GM19239 (cell line): Measurements from ENCODE around the gene ARF3.

ENCODE experiments used
- DNase-seq: peaks from one replicate; pipeline ENCODE4 v3.0.0; 2011; ENCODE audit warnings: low spot score; ENCODE audit not compliant: insufficient read length
- FAIRE-seq: peaks from 2 replicates; lab custom pipeline; 2011; peaks lifted over from hg19 to GRCh38; lab: Jason Lieb, UNC

The ARF3 gene

DNA sequence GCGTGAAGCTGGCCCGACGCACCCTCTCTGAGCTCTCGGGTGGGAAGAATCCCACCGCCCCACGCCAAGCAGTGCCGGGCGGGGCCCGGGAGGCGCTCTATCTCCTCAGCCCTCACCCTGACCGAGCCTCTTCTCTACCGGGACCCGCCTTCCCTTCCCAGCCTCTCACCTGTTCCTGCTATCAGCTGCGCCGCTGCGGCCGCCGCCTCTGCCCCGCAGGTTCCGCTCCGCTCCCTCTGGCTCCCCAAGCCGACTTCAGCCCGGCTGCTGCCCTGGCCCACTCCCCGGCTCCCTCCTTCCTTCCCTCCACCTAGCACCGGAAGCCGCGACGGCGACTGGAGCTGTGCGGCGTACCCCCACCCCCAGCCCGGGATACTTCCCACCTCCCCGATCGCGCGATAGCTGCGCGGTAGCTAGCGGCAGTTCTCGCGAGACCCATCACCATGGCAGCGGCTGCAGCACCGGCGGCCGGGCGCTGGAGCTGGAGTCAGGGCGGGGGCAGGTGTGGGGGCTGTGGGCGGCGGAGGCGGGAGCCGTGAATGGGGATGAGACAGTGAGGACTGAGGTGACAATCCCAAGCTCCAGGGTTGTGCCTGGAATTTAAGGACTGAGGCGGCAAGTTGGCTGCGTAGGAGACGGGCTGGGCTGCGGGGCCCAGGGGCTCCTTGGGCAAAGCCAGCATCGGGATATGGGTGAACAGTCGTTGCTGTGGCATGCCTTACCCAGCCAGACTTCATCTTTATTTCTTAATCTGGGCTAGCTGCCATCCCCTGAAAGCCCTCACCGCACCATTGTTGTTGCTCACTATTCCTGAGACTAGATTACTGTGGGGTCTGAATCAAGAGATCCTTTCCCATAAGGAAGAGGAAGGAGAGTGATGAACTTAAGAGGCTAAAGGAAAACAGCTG lies at the start of gene ARF3:
Gene ARF3 (minus strand): TSS at position 347 of the 908 bp plus-strand sequence. CDS start 16,392 bp downstream, outside the sequence.
- FAIRE-seq = peak; percentile 87
- DNase-seq = peak; percentile 98

DNA sequence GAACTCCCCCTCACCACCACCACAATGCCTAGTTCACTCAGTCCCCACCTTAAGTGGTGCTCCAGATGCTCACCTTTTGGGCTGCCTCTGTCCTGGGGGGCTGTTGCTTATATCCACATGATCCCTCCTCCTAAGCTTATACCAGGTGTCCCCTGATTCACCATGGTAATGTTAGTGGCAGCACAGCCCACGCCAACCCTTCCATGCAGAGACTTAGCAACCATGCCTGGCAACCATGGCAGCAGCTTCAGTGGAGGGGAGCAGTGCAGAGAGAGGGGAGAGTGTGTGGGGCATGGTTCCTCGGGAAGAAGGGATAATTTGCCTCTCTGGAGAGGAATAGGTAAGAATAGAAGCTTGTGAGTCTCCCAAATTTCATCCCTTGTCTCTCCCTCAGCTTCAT lies 43.1 kb upstream of the ARF3 start:
- FAIRE-seq (no peak), DNase-seq (no peak)

DNA sequence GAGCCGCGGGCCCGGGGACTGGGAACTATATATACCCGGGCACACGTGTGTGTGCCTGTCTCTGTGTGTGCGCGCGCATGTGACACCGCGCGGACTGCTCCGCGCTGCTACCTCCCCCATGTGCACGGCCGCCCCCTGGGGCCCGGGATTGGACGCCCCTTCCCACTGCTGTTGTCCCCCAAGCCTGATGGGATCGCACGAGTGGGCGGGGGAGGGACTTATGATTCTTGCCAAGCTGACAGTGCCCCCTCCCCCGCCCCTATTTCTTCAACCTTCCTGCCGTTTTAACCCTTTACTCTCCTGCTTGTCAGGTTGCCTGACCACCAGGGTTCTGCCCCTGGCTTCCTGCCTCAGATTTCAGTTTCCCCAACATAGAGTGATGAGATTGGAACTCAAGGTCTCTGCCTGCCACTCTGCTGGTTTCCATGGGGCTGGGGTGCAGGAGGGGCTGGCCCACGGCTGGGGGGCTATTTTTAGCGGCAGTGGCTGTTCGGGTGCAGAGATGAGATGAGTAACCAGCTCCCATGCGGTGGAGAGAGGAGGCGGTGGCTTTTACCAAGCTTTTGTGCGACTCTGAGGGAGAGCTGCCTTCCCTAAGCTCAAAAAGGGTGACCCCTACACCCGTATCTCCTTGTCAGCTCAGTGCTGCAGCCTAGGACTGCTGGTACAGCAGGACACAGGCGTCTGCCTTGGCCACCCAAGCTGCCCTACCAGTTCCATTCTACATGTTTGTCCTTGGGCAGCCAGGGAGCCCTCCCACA lies 42.3 kb upstream of the ARF3 start, which contains the start of gene DDN:
Gene DDN (minus strand): TSS at position 5 of the 761 bp plus-strand sequence. CDS start 88 bp downstream, outside the sequence.
- DNase-seq (no peak), FAIRE-seq (peak; percentile 4)

DNA sequence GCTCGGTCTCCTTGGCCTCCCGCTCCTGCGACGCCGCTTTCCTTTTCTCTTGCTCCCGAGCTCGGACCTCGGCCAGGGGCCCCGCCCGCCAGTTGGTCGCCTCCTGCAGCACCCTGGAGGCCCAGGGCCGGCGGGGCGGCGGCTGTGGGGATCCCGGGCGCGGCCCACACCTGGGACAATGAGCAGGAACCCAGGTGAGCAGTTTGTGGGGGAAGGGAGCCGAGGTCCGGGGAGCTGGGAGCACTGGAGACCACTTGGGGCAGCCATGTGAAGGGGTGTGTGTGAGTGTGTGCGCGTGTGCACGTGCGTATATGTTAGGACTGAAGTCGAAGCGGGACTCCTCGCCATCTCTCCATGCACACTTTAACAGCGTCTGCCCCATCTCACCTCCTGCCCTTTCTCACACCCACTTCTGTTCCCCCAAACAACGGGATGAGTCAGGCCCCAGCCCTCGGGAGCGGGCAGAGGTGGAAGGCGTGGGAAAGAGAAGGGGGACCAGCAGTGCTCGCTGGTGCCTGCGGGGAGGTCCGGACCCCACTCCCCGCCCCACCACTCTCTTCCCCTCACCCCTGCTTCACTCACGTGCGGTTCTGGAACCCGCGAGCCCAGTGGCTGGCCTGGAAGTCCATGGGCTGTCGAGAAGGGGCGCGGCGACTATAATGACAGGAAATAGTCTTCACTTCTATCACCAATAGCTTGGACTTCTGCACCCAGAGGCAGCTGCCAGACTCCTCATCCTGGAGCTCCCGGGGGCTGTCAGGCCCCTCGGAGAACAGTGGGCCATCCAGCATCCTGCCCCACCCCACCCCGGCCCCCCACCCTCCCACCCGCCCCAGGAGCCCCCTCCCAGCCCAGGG lies 41.4 kb upstream of the ARF3 start:
- no peak for DNase-seq
- no peak for FAIRE-seq

DNA sequence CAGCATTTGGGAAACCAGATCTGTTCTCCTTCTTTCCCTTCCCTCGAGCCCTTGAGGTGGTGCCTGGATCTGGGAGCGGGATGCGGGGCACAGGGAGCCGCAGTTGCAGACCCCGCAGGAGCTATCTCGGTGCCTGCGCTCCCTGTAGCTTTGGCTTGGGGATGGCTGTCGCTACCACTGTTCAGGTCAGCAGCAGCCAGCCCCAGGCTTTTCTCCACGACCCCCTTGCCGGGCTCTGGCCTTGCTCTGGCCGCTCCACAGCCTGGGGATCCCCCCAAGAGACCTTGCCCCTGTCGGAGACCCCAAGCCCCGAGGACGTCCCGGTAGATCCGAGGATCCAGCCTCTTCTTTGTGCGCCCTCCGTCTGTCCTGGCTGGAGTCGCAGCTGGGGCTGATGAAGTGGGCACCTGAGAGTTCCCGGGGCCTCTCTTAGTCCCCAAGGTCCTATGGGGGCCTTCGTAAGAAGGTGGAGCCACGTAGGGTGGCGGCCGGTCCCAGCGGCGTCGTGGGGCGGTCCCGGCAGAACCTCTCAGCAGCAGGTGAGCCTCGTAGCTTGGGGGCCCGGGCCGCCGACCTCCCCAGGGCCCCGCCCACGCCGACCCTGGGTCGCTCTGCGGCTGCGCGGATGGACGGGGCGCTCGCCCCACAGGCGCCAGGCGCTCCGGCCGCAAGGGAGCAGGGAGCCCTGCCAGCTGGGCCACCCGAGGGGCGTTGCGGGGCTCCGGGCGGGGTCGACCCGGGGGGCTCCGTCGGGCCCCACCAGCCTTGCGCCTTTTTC lies 40.6 kb upstream of the ARF3 start:
- no peak for DNase-seq

DNA sequence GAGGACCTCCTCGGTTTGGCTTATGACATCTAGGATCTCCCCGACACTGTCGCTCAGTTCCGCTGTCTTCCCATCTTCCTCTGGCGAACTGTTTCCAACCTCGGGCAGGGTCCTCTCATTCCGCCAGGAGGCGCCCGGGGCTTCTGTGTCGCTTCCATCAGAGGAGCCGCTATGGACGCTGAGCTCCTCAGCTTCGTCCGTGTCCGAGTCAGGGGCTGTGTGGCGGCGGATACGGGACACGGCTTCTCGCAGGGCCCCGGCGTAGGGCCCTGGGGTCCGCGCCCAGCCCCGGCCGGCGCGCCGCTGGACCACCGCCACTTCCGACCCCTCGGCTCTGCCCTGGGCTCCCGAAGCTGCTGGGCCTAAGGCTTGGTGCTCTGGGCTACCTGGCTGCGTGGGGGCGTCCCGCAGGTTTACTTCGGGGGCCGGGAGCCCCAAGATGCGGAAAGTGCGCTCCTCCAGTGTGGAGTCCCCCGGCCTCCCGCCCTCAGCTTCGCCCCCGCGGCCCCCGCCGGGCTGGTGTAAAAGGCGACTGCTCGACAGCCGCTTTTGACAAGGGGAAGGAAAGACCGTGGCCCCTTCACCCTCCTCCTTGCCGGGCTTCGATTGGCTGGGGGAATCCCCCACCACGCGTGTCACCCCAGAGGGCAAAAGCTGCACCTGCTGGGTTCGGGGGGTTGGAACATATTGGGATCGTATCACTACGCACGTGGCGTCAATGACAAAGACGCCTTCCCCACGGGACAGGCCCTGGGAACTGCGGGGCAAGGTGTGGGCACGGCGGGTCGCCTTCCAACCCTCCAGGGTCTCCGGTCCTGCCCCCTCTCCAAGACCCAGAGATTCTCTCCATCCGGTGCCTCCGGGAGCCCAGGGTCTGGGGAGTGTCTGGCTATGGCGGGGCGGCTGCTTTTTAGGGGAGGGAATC lies 39.8 kb upstream of the ARF3 start:
- FAIRE-seq = no peak

More for the DNA sequence above, 40.6 kb upstream of the ARF3 start:
- no peak for FAIRE-seq

DNA sequence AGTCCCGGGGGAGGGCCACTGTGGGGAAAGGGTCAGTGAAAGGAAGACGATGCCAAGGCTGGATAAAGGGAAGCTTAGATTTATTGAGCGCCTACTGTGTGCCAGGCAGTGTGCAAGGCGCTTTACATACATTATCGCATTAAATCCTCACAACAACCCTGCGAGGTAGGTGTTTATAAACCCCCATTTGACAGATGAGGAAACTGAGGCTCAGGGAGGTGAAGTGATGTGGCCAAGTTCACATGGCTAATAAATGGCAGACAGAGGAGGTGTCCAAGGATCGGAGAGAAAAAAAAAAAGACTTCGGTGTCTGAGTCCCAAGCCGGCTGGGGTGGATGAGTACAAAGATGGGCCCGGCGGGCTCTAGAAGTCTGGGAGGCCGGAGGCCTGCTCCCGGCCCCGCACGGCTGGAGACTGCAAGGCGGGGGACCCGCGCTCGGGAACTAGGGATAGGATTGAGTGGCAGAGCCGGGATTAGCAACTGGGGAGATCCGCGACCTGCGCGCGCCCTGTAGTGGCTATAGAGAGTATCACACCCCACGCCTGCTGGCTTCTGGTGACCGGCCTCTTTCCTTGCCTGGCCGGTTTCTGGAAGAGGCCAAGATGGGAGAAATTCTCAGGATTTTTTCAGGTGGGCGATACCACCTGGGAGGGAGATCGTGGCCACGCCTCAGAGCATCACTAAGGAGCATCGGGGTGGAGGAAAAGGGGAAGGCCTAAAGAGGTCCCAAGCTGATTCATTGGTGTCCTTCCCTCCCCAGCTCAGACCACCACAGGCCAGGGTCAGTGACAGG lies 38.0 kb upstream of the ARF3 start:
- no peak for DNase-seq
- FAIRE-seq = peak; percentile 84

More for the DNA sequence above, 39.8 kb upstream of the ARF3 start:
- no peak for DNase-seq

DNA sequence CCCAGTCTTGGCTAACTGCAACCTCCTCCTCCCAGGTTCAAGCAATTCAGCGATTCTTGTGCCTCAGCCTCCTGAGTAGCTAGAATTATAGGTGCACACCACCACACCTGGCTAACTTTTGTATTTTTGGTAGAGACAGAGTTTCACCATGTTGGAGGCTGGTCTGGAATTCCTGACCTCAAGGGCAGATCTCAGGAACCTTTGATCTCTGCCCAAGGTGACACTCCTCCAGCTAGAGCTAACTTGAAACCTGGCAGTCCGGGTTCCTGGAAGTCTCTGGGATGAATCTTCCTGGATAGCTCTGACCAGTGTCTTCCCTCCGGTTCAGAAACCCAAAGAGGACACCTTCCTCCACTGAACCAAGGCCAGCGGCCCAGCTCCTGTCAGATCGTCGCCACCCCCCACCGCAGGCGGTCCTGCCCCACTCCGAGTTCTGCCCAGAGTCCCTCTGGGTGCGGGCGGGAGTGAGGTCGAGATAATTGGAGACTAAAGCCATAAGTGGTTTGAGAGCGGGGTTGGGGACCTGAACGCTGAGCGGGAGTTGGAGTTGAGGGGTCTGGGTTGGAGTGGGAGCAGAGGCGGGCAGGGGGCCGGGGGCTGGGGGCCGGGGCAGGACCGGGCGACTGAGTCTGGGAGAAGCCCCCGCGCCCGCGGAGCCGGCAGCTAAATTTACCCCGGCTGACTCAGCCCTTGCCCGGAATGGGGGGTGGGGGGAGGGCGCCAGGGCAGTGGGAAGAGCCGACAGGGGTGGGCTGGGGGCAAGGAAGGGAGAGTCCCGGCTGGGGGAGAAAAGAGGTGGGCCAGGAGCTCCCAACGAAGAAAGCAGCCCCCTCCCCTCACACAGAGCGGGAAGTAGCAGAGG lies 37.2 kb upstream of the ARF3 start:
- no peak for FAIRE-seq
- no peak for DNase-seq

DNA sequence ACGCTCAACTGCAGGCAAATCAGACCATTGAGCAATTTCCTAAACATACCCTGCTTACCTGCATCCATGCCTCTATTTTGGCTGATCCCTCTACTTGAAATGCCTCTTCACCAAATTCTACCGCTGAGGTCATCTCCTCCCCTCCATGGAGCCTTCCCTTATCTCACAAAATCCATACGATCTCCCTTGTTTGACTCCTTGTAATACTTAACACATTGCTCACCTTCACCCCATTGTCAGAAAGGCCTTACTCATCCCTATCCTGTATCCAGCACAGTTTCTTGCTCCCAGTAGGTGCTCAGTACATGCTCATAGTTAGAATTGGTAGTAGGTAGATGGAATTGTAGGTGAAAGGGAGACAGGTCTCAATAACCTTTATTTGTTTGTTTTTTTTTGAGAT lies 36.5 kb upstream of the ARF3 start:
- no peak for DNase-seq
- no peak for FAIRE-seq

DNA sequence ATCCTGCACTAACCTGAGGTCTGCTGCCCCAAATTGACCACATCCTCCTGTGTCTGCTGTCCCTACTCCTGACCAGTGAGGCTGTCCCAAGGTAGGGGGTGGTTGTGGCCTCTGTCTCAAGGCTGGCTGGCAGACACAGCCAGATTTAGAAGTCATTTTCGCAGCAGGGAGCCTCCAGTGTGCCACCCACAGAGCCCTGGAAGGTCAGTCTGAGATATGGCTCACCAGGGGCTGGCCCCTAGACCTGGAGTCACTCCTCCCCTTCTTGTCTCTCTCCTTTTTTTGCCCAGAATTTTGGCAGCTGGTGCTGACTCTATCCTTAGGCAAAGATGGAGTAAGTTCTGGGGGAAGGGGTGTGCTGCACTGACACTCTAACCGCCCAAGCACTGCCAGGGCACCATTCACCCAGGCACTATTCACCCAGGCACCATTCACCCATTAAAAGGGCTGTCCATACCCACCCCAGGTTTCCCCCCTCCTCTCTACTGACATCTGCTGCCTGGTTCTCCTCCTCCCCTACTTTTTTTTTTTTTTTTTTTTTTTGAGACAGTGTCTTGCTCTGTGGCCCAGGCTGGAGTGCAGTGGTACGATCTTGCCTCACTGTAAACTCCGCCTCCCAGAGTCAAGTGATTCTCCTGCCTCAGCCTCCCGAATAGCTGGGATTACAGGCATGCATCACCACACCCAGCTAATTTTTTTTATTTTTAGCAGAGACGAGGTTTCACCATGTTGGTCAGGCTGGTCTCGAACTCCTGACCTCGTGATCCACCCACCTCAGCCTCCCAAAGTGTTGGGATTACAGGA lies 34.2 kb upstream of the ARF3 start:
- DNase-seq = no peak
- no peak for FAIRE-seq

DNA sequence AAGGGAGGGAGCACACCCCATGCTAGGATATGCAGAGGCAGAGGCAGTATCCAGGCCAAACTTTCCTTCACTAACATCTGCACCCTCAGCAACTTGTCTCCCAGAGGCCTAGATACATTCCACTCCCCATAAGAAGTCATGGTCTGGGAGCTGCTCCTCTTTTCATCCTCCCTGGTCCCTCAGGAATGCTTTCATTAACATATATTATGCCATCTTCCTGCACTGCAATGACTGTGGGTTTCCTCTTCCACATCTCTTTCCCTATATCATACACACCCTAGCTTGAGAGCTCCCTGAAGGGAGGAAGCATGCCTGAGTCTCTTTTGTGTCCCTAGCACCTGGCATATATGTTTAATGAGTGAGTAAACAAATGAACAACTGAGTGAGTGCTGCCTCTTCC lies 33.3 kb upstream of the ARF3 start:
- no peak for FAIRE-seq
- no peak for DNase-seq

DNA sequence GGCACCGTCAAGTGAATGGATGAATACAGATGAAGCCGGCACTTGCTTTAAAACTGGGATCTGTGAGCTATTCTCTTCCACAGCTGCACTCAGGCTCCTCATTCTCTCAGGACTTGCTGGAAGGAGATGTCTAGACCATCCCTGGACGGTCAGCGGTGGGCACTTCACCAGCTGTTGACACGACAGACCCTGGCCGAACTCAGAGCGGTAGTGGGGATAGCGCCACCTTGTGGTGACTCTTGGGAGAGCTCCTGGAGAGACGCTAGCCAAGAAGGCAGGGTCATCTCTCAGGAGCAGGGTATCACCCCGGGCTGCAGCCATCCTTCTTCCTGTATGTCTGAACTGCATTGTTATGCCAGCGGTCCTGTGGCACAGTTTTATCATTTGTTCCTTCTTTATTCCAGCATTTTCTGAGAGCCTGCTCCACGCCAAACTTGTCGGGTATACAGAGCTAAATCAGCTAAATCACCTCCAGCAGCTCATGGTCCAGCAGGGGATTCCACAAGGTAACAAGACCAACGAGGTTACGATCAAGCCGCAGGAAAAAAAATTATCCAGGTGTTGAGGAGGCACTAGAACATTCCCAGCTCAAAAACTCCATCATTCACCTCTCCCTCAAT lies 30.9 kb upstream of the ARF3 start:
- DNase-seq = no peak
- FAIRE-seq = peak; percentile 53

DNA sequence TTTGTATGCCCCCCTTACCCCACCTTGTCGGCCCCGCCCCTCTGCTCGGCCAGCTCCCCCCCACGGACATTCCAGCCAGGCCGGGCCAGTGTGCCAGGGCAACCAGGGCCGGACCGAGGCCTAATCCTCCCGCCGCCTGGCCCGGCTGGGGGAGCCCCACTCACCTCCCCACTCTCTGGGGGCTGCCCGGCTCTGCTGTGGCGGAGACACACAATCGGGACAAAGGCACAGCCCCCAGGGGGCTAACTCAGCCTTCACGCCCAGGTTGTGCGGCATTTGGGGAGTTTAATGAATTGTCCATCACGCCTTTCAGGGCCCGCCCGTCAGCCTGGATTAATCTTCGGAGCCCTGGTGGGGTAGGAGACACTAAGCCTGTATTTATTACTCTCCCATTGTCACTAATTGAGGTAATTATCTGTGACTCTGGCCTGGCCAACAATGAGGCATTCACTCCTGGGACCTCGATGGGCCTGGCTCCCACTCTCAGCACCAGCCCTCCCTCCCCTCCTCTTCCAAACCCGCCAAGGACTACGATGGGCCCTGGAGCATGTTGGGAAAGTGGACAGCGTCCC lies 29.5 kb upstream of the ARF3 start:
- DNase-seq (no peak), FAIRE-seq (no peak)

DNA sequence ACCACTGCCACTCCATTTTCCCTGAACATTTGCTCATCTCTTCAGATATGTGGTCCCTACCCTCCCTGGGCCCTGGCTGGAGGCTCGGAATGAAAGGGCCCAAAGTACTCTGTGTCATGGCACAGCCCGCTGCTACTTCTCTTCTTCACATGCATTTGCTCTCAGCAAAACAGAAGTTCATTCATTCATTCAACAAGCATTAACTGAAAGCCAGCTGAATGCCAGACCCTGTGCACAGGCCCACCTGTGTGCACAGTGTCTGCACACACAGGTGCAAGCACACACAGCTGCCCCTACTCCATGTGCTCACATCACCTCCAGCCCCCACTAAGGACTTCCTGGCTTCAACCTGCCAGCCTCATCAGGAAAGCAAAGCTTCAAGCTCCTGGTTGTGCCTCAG lies 28.6 kb upstream of the ARF3 start:
- FAIRE-seq = no peak
- no peak for DNase-seq

DNA sequence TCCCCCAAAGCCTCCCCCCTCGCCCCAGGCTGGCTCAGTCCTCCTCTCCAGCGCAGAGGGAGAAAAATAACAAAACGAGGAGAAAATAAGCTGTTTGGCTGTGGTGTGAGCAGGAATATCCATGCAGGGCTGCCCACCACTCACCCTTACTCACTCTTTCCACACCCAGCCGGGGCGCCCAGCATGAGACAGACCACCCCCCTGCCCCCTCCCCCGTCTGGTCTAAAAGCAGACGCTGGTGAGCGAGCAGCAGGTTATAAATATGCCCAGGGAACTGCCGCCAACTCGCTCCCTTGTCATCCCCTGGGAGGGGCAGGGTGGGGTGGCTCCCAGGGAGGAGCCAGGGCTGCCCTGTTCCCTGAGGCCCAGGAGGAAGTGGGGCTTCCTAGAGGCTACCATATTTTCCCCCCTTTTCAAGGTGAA lies 28.2 kb upstream of the ARF3 start:
- DNase-seq = no peak
- no peak for FAIRE-seq
